ENCODE measurements around the gene GPRC5B. TPM values are rescaled to one million over a fixed set of nuclear protein-coding genes. Genes with fewer than 3 reads are reported as not detected.

Gene GPRC5B
- total RNA-seq, 3 donors from 2014 or later: 16.3 to 26.6 (median 20.3) TPM

DNA sequence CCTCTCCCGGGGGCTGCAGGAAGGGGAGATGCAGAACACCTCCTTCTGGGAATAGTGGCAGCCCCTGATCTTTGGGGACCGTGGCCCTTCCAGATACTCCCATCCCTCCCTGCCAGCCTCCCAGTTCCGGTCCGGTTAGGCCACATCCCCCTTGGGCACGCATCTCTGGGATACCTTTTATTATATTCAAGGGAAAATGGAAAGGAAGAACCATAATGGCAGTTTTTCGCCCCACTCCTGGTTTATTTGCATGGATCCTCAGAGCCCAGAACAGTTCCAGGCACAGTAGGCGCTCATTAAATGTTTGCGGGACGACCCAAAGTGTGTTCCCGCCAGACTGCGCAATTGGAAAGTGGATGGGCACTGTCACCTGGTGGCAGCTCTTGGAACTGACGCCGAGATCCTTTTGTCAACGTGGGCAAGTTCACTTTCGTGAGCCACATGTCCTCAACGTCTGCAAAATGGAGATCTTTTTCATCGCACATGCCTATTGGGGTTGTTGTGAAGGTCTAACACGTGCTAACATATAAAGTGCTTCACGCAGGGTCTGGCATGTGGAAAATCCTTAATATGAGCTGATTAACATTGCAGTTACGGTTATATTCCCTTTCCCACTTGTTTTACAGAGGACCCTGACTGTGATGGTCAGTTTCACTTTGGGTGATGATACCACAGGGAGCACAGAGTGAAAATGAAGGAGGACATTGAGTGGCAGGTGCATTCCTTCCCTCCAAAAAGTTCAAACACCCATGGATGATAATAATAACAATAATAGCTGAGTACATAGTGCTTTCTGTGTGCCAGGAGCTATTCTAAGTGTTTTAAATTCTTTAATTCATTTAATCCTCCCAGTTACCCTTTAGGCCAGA lies 1.7 kb upstream of the GPRC5B start:
- H3K4me3 ChIP-seq: peak overlapping the region; percentile 77 to 92 (median 82)
- H3K4me1 ChIP-seq: no peaks in the 10 kb centered on the region
- H3K9me3 ChIP-seq: no peaks in the 10 kb centered on the region
- TF ChIP-seq POLR2AphosphoS5 (IDR thresholded peaks at IDR 0.05) (peak in 2 of 3 donors; percentile 32 to 59), POLR2A (IDR thresholded peaks at IDR 0.05) (no peak)
- TF ChIP-seq, protein P1, sequence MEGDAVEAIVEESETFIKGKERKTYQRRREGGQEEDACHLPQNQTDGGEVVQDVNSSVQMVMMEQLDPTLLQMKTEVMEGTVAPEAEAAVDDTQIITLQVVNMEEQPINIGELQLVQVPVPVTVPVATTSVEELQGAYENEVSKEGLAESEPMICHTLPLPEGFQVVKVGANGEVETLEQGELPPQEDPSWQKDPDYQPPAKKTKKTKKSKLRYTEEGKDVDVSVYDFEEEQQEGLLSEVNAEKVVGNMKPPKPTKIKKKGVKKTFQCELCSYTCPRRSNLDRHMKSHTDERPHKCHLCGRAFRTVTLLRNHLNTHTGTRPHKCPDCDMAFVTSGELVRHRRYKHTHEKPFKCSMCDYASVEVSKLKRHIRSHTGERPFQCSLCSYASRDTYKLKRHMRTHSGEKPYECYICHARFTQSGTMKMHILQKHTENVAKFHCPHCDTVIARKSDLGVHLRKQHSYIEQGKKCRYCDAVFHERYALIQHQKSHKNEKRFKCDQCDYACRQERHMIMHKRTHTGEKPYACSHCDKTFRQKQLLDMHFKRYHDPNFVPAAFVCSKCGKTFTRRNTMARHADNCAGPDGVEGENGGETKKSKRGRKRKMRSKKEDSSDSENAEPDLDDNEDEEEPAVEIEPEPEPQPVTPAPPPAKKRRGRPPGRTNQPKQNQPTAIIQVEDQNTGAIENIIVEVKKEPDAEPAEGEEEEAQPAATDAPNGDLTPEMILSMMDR (IDR thresholded peaks at IDR 0.05): peak; percentile 99 to 100 (median 100)
- DNase-seq (ENCODE audit: low spot score in 2 of 2): peak; percentile 60 to 78
- no peaks in the 10 kb centered on the region for H3K36me3 ChIP-seq
- intact Hi-C loops (cut with DNase I; ENCODE audit: low total_unique reads): loop anchor here (10.0 kb wide), 2 partner anchors 172 to 292 kb away; partner anchors contain the start of genes IQCK and KNOP1
- H3K27ac ChIP-seq: peak overlapping the region in 1 of 2 donors; percentile 44
- H3K27me3 ChIP-seq: no peaks in the 10 kb centered on the region

DNA sequence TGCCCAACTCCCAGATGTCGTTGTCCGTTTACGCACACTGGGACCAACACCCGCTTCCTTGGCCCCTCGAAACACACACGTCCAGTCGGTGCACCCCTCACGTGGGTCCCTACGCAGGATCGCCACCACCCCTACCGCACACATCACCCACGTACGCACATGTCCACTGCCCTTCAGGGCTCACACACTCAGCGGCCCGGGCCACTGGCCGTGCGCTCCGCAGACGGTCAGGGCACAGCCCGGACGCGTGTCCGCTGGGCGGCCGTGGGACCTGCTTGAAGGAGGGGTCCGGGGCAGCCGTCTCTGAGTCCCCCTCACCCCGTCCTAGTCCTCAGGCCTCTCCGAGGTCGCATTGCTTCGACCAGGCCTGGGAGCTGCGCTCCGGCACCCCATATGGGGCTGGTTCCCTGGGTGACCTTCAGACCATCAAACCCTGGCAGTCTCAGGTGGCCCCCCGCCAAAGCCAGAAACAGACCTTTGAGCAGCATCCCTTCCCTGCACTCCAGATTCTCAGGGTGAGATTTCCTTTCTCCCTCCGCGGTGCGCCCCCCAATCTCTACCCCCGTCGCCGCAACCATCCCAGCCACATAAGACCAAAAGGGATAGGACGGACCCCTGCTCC lies 914 bp upstream of the GPRC5B start:
- peak overlapping the region; percentile 25 to 44 for H3K27ac ChIP-seq

DNA sequence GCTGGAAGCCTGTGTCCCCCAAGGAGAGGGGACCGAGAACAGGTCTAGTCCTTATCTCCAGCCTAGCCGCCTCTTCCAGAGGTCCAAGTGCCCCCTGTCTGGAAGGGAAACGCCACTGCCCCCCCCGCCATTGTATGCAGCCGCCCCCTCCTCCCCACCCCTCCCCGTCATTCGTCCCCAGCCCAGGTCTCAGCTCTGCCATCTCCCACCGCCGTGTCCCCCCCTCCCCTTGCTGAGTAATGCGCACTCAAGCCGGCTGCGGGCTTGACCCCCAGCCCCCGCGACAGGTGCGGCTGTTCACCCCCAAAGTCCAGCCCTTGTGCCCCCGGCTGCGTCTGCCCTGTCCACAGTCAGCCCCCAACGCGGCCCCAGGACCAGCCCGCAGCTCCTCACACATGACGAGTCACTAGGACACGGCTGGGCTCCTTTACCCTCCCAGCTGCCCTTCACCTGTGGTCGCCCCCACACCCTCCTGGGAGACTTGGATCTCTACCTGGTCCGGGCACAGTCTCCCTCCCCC lies 622 bp downstream of the GPRC5B start:
- DNase-seq (ENCODE audit: low spot score in 2 of 2): peak in 1 of 2 donors; percentile 28
- H3K27me3 ChIP-seq: no peaks in the 10 kb centered on the region
- no peaks in the 10 kb centered on the region for H3K36me3 ChIP-seq
- peak overlapping the region; percentile 79 to 80 for H3K27ac ChIP-seq
- no peaks in the 10 kb centered on the region for H3K4me1 ChIP-seq
- H3K4me3 ChIP-seq: peak overlapping the region; percentile 77 to 92 (median 82)
- no peaks in the 10 kb centered on the region for H3K9me3 ChIP-seq
- intact Hi-C loops (cut with DNase I; ENCODE audit: low total_unique reads): loop anchor here (10.0 kb wide), 2 partner anchors 169 to 289 kb away; partner anchors contain the start of genes IQCK and KNOP1
- TF ChIP-seq, protein P1 (IDR thresholded peaks at IDR 0.05): no peak
- TF ChIP-seq POLR2A (IDR thresholded peaks at IDR 0.05) (no peak), POLR2AphosphoS5 (IDR thresholded peaks at IDR 0.05) (no peak)

More for the DNA sequence above, 914 bp upstream of the GPRC5B start:
- intact Hi-C loops (cut with DNase I; ENCODE audit: low total_unique reads): loop anchor here (10.0 kb wide), 2 partner anchors 171 to 291 kb away; partner anchors contain the start of genes IQCK and KNOP1
- peak overlapping the region; percentile 77 to 92 (median 82) for H3K4me3 ChIP-seq
- no peaks in the 10 kb centered on the region for H3K27me3 ChIP-seq
- H3K9me3 ChIP-seq: no peaks in the 10 kb centered on the region
- no peak for TF ChIP-seq POLR2A (IDR thresholded peaks at IDR 0.05)
- TF ChIP-seq, protein P1 (IDR thresholded peaks at IDR 0.05): no peak
- no peak for TF ChIP-seq POLR2AphosphoS5 (IDR thresholded peaks at IDR 0.05)
- H3K4me1 ChIP-seq: no peaks in the 10 kb centered on the region
- H3K36me3 ChIP-seq: no peaks in the 10 kb centered on the region
- DNase-seq (ENCODE audit: low spot score in 2 of 2): no peak

DNA sequence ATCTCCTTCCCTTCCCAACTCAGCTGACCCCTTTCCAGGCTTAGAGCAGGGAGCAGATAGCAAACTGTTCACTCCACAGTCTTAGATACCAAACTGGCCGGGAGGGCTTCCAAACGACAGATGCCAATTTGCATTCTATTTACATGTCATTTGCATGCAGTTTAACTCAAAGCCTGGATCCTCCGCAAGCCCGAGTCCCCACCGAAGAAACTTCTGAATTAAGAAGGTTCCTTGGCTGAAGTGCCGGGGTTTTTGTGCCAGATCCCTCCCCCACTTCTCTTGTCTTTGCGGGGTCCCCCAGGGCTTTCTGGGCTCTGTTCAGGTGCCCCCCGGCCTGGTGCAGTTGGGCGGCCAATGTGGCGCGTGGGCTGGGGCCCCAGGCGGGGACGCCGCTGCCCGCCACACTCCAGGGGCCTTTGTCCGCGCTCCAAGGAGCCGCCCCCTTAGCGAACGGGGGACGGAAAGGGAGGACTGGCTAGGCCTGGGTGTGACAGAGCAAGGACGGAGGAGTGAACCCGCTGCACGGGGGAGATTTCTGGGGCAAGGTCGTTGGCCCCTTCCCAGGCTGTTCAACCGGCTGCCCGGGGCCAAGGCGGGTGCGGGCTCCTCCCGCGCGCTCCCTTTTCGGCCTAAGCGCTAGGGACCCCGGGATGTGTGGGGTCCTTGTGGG lies 1.2 kb downstream of the GPRC5B start:
- Histone ChIP-seq H3K4me3 (peak overlapping the region; percentile 77 to 92 (median 82)), H3K27me3 (no peaks in the 10 kb centered on the region), H3K36me3 (no peaks in the 10 kb centered on the region), H3K4me1 (no peaks in the 10 kb centered on the region), H3K27ac (peak overlapping the region; percentile 79 to 80), H3K9me3 (no peaks in the 10 kb centered on the region)
- TF ChIP-seq, protein P1 (IDR thresholded peaks at IDR 0.05): no peak
- TF ChIP-seq POLR2A (IDR thresholded peaks at IDR 0.05) (no peak), POLR2AphosphoS5 (IDR thresholded peaks at IDR 0.05) (no peak)
- intact Hi-C loops (cut with DNase I; ENCODE audit: low total_unique reads): loop anchor here (10.0 kb wide), 2 partner anchors 169 to 289 kb away; partner anchors contain the start of genes IQCK and KNOP1
- no peak for DNase-seq (ENCODE audit: low spot score in 2 of 2)
